GM21367 (cell line): ENCODE results near the gene APOOL.
"Not testable (repeated sequence)": the region's sequence is repeated elsewhere in the genome, so short reads cannot be mapped to it uniquely, and the experiment has no call there.

Experiments
- ATAC-seq: cut with Tn5 transposase; IDR thresholded peaks from one replicate; pipeline ENCODE4 v1.9.1; 2021; ENCODE audit not compliant: unreplicated experiment

The APOOL gene

GRCh38 chrX:85003655-85004244, at the start of gene APOOL:
APOOL (plus strand) TSS chrX:85003877; CDS start chrX:85003913, 36 bp downstream.
- ATAC-seq = peak; percentile 96

DNA sequence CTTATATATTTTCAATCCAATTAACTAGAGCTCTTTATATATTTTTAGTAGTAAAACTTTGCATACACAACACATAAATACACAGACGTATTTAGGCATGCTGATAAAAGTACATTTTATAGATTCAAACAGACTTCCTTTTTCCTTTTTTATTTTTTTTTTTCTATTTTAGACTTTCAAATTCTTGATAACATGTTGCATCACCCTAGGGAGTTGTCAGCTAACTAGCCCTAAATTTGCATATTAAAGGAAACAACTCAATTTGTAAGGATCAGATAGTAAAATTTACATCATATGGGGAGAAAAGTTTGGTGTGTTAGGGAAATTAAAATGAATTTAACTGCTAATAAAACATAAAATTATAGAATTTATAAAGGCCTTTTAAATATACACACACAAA, 47.4 kb upstream of the APOOL start:
- no peak for ATAC-seq

DNA sequence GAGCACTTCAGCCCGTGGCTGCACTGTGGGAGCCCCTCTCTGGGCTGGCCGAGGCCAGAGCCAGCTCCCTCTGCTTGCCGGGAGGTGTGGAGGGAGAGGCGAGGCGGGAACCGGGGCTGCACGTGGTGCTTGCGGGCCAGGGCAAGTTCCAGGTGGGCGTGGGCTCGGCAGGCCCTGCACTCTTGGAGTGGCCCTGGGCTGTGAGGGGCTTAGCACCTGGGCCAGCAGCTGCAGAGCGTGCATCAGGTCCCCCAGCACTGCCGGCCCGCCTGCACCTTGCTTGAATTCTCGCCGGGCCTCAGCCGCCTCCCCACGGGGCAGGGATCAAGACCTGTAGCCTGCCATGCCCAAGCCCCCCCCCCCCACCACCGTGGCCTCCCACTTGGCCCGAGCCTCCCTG, 28.9 kb upstream of the APOOL start:
- no peak for ATAC-seq

DNA sequence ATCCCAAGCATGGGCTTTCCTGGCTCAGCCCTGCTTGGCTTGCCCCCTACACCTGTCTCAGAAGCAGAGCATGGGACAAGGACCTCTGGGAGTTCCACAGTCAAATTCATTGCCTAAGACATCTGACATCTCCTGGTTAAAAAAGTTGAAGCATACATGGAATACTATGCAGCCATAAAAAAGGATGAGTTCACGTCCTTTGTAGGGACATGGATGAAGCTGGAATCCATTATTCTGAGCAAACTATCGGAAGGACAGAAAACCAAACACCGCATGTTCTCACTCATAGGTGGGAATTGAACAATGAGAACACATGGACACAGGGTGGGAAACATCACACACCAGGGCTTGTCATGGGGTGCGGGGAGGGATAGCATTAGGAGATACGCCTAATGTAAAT, 11.9 kb upstream of the APOOL start:
- ATAC-seq = not testable (repeated sequence)

DNA sequence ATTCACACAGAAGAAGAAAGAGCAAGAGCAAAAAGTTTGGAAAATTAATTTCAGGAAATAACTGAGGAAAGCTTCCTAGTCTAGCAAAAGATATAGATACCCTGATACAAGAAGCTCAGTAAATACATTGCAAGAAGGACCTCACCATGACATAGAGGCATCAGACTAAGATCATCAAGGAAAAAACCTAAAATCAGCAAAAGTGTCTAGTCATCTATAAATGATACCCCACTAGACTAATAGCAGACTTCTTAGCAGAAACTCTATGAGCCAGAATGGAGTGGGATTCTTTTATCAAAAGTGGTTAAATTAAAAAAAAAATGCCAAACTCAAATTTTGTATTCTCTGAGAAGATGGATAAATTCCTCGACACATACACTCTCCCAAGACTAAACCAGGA, 10.5 kb upstream of the APOOL start:
- no peak for ATAC-seq

DNA sequence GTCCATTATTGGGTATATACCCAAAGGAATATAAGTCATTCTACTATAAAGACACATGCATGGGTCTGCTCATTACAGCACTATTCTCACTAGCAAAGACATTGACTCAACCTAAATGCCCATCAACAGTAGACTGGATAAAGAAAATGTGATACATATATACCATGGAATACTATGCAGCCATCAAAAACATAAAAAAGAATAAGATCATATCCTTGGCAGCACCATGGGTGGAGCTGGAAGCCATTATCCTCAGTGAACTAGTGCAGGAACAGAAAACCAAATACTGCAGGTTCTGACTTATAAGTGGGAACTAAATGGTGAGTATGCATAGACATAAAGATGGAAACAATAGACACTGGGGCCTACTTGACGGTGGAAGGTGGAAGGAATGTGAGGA, 2.3 kb upstream of the APOOL start:
- no peak for ATAC-seq

GRCh38 chrX:85004255-85004654, 578 bp downstream of the APOOL start:
- ATAC-seq = no peak

DNA sequence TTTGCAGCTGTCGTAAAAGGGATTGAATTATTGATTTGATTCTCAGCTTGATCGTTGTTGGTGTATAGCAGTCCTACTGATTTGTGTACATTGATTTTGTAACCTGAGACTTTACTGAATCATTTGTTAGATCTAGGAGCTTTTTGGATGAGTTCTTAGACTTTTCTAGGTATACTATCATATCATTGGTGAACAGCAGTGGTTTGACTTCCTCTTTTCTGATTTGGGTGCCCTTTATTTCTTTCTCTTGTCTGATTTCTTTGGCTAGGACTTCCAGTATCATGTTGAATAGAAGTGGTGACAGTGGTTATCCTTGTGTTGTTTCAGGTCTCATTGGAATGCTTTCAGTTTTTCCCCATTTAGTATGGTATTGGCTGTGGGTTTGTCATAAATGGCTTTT, 8.4 kb downstream of the APOOL start:
- no peak for ATAC-seq

DNA sequence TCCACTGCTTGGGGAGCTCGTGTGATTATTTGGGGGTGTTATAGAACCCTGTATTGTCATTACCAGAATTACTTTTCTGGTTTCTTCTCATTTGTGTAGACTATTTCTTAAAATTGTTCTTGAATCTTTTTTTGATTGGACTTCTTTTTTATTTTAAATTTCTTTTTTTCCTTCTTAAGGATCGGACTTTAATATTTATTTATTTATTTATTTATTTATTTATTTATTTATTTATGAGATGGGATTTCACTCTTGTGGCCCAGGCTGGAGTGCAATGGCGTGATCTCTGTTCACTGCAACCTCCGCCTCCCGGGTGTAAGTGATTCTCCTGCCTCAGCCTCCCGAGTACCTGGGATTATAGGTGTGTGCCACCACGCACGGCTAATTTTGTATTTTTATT, 11.7 kb downstream of the APOOL start:
- ATAC-seq = not testable (repeated sequence)

DNA sequence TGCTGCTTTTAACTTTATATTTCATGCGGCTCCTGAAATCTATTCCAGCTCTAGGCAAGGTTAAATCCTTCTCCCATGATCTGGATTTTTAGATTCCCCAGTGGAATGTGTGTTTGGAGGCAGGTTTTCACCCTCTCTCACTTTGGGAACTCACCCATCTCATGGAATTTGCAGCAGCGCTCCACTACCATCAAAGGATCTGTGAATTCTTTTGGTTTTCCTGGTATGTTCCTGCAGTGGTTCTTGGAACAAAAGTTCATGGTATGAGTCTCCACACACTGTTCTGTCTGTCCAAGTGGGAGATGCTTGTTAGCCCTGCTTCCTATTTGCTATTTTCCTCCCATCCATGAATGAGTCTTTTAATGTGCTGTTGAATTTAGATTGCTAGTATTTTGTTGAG, 14.0 kb downstream of the APOOL start:
- ATAC-seq = no peak

- ATAC-seq = no peak
These were observed 14.8 kb downstream of the APOOL start for GRCh38 chrX:85018471-85018870.

DNA sequence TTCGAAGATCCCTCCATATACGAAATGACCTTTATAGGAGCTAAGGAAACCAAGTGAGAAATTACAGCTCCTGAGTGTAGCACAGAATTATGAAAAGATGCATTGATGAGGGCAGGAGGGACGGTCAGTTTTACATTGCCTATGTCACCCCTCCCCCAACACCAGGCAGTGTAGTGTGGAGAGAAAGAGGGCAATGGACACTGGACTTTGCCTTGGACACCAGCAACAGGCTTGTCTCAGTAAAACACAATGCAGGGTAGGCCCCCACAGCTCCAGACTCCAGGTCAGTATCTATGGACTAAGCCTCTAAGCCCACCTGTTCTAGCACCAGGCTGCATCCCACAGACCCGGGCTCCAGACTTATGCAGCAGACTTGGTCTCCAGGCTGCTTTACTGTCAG, 16.5 kb downstream of the APOOL start:
- ATAC-seq = no peak

DNA sequence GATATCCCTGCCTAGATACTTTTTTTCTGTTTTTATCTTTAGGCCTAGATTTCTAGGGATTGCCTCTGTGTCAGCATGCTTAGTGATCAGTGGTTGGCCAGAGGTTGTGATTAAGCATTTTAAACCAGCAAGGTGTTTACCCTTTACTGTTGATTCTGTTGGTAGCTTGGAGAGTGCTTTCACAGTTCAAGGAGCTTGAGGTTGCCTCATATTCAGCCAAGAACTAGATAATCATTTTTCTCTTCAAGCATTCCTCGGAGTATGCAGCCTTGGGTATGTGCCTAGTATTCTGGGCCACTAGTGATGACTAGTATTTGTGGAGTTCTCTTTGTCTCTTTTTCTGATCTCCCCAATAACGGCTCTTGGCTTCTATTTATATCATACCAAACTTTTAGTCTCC, 20.4 kb downstream of the APOOL start:
- ATAC-seq = no peak

- no peak for ATAC-seq
These were observed 20.9 kb downstream of the APOOL start for GRCh38 chrX:85024562-85024961.

DNA sequence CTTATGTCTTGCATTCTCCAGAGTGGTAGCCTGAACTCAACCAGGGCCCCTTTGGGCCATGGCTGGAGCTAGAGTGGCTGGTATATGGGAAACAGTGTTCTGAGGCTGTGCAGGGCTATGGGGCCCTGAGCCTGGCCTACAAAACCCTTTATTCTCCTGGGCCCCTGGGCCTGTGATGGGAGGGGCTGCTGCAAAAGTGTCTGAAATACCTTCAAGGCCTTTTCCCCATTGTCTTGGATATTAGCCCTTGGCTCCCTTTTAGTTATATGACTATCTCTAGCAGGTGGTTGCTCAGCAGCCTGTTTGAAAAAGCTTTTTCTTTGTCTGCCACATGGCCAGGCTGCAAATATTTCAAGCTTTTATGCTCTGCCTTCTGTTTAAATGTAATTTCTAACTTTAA, 22.5 kb downstream of the APOOL start:
- ATAC-seq = no peak

DNA sequence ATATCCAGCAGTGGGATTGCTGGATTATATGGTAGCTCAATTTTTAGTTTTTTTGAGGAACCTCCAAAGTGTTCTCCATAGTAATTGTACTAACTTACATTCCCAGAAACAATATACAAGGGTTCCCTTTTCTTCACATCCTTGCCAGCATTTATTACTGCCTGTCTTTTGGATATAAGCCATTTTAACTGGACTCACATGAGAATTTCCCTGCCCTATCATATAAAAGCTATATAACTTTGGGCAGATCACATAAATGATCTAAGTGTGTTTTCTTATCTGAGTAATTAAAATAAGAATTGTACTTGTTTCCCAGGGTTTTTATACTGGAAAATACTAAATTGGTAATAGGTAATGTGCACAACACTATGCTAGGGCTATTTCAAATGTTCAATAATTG, 25.4 kb downstream of the APOOL start:
- no peak for ATAC-seq

DNA sequence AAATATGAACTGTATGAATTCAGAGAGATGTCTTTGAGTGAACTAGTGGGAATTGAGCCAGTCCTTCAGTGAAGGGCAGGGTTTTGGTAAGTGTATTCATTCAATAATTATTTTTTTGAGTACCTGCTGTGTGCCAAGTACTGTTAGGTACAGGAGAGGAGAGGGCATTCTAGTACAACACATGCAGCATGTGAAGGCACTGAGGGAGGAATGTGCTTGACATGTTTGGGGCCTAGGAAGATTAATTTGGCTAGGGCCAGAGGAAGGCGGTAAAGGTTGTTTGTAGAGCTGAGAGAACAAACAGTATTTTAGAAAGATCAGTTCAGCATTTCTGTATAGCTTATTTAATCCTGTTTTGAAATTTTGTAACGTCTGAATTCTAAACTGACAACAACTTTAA, 27.8 kb downstream of the APOOL start:
- ATAC-seq = no peak

GRCh38 chrX:85037114-85037513, 33.4 kb downstream of the APOOL start:
- no peak for ATAC-seq

DNA sequence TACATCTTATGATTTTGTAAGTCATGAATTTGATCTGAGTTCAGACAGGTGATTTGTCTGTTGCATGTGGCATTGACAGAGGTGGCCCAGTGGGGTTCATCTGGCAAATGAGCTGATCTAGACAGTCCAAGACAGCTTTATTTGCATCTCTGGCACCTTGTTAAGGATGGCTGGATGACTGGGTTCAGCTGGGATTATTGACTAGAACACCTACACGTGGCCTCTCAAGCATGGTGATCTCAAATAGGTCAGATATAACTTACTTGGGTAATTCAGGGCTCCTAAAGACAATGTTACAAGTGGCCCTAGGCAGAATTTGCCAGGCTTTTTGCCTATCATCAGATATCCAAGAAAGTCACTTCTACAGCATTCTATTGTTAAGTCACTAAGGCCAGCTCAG, 48.0 kb downstream of the APOOL start:
- no peak for ATAC-seq

DNA sequence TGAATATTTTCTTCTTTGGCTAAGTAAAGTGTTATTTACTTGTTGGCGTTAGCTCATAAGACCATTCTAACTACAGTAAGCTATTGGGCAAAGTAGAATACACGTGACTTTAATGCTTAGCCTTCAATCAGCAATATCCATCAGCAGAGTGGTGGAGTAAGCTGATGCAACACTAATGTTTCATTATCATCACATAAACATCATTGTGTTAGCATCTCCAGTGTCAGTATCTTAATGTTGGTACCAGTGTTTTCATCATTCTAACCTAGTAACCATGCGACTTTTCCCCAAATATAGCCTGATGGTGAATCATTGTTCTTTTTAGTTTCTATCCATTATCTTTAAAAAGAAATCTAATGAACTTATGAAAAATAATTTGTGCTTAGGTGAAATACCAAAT, 48.5 kb downstream of the APOOL start:
- no peak for ATAC-seq

GRCh38 chrX:85052636-85053343, 49.1 kb downstream of the APOOL start:
- ATAC-seq = no peak

DNA sequence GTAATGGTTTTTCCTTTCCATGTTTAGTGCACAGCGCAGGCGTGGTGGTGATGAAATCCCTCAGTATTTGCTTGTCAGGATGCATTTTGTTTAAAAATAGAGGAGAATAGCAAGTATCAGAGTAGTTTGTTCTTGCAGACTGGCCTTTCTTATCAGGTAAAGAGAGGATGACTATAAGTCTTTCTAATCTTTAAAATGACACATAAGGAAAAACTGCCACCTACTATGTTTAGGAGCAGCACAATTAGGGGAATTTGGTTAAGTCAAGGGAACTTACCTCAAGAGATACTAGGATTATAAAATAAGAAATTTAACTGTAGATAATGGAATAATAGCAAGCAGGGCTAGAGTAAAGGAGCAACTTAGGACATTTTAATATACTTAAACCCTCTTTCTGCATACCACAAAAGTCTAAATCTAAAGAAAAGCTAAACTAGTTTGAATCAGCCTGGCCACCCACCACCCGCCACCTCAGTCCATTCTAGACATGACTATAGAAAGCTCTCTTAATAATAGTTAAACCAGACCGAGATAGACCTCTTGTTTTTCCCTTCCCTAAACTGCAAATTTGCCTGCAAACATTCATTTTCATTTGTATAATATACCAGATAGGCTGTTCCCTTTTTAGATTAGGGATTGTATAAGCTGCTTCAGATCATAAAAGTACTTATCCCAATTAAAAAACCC, 62.0 kb downstream of the APOOL start:
- no peak for ATAC-seq
